Measurements from ENCODE around the gene NACC1. TPM values are rescaled to one million over a fixed set of nuclear protein-coding genes. Genes with fewer than 3 reads are reported as not detected.

NACC1 gene
- total and polyA plus RNA-seq, 7 donors, result 11.9 to 63.4 (median 43.5) TPM

GRCh38 chr19:13085666-13086065 is 32.4 kb upstream of the NACC1 start:
- H3K9me3 ChIP-seq, result no peaks in the 10 kb centered on the region
- H3K4me3 ChIP-seq, result no peak overlapping the region
- peaks cover 18% of the 10 kb centered on the region for H3K4me1 ChIP-seq
- no peak for ATAC-seq
- TF ChIP-seq, protein P1, sequence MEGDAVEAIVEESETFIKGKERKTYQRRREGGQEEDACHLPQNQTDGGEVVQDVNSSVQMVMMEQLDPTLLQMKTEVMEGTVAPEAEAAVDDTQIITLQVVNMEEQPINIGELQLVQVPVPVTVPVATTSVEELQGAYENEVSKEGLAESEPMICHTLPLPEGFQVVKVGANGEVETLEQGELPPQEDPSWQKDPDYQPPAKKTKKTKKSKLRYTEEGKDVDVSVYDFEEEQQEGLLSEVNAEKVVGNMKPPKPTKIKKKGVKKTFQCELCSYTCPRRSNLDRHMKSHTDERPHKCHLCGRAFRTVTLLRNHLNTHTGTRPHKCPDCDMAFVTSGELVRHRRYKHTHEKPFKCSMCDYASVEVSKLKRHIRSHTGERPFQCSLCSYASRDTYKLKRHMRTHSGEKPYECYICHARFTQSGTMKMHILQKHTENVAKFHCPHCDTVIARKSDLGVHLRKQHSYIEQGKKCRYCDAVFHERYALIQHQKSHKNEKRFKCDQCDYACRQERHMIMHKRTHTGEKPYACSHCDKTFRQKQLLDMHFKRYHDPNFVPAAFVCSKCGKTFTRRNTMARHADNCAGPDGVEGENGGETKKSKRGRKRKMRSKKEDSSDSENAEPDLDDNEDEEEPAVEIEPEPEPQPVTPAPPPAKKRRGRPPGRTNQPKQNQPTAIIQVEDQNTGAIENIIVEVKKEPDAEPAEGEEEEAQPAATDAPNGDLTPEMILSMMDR (IDR thresholded peaks at IDR 0.05), result no peak
- peaks cover 0 to 85% of the 10 kb centered on the region in 2 donors for H3K36me3 ChIP-seq (ENCODE audit: insufficient read depth in 1 of 2, low read depth in 1 of 2)
- no peaks in the 10 kb centered on the region for H3K27me3 ChIP-seq (ENCODE audit: insufficient read depth in 3 of 3, low read length in 2 of 3)
- H3K27ac ChIP-seq, result no peak overlapping the region
- intact Hi-C loops (cut with DNase I), result no loop called here
- 31 to 53% (median 36%) methylated on average over 7 of the region's 7 CpGs for WGBS, 3 donors
- no peak for DNase-seq

- intact Hi-C loops (cut with DNase I), result no loop called here
- Histone ChIP-seq H3K27me3 (ENCODE audit: insufficient read depth in 3 of 3, low read length in 2 of 3) (no peaks in the 10 kb centered on the region), H3K4me3 (no peak overlapping the region), H3K27ac (no peak overlapping the region), H3K36me3 (ENCODE audit: insufficient read depth in 1 of 2, low read depth in 1 of 2) (peaks cover 0 to 86% of the 10 kb centered on the region in 2 donors), H3K4me1 (peaks cover 23% of the 10 kb centered on the region), H3K9me3 (no peaks in the 10 kb centered on the region)
- no peak for ATAC-seq
- no peak for DNase-seq
- 43 to 67% (median 52%) methylated on average over 2 of the region's 2 CpGs for WGBS, 3 donors
- TF ChIP-seq, protein P1 (IDR thresholded peaks at IDR 0.05), result no peak
Measured at GRCh38 chr19:13086341-13086740, 31.7 kb upstream of the NACC1 start.

- Histone ChIP-seq H3K4me3 (no peak overlapping the region), H3K27ac (no peak overlapping the region), H3K36me3 (ENCODE audit: insufficient read depth in 1 of 2, low read depth in 1 of 2) (peaks cover 0 to 83% of the 10 kb centered on the region in 2 donors), H3K9me3 (no peaks in the 10 kb centered on the region), H3K4me1 (peaks cover 20% of the 10 kb centered on the region), H3K27me3 (ENCODE audit: insufficient read depth in 3 of 3, low read length in 2 of 3) (no peaks in the 10 kb centered on the region)
- WGBS, 3 donors, result 79 to 86% (median 82%) methylated on average over 12 of the region's 12 CpGs
- ATAC-seq, result no peak
- intact Hi-C loops (cut with DNase I), result no loop called here
- TF ChIP-seq, protein P1 (IDR thresholded peaks at IDR 0.05), result no peak
- no peak for DNase-seq
Measured at GRCh38 chr19:13087295-13087694, 30.8 kb upstream of the NACC1 start.

GRCh38 chr19:13087795-13088537 is 30.1 kb upstream of the NACC1 start:
- intact Hi-C loops (cut with DNase I), result no loop called here
- H3K36me3 ChIP-seq (ENCODE audit: insufficient read depth in 1 of 2, low read depth in 1 of 2), result peaks cover 0 to 77% of the 10 kb centered on the region in 2 donors

More at GRCh38 chr19:13087795-13088537, 30.1 kb upstream of the NACC1 start:
- ATAC-seq, result no peak
- H3K4me1 ChIP-seq, result peaks cover 17% of the 10 kb centered on the region
- no peaks in the 10 kb centered on the region for H3K27me3 ChIP-seq (ENCODE audit: insufficient read depth in 3 of 3, low read length in 2 of 3)
- H3K27ac ChIP-seq, result no peak overlapping the region
- TF ChIP-seq, protein P1 (IDR thresholded peaks at IDR 0.05), result no peak
- H3K4me3 ChIP-seq, result no peak overlapping the region
- no peak for DNase-seq
- H3K9me3 ChIP-seq, result no peaks in the 10 kb centered on the region
- 82 to 84% (median 84%) methylated on average over 33 to 37 of the region's 37 CpGs for WGBS, 3 donors

Measured in psoas muscle (tissue), 8 donors.